Measurements from ENCODE around the gene LDAF1.
A peak's percentile ranks its signal among the peaks of the same experiment; 100 is the strongest.
"Not testable (repeated sequence)": the region's sequence is repeated elsewhere in the genome, so short reads cannot be mapped to it uniquely, and the experiment has no call there.

Gene LDAF1

DNA sequence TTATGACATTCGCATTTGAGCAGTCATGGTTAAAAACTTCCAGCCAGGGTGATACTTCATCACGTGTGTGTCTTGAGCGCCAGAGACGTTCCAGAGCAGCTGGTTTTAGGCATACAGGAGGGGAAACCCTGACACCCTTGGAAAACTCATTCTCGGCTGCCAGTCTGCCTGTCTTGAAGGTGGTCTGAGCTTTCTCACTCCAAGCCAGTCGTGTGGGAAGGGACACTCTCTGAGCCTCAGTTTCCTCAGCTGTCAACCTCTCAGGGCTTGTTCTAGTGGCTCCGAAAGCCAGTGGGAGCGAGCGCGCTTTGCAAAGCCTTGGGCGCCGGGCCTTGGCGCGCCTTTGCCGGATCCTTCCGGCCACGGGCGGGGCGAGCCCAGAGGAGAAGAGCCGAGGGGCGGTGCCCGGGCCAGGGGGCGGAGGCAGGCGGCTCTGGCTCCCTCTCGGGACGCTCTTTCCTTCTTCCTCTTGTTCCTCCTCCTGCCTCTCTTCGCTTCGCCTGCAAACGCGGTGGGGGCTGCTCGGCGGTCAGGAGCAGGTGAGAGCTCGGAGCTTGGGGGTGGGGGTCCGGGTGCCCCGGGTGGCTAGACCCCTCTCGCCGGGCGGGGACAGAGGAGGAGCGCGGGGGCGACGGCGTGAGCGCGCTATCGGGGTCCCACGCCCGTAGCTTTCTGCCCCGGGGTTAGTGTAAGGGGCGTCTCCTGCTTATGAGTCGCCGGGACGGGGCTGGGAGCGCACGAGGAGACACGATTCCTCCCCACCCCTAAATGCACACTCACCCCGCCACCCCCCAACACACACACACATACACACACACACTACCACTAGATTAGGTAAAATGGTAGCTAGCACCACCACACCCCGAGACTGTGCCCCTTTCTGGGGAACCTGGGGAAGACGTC lies at the start of gene LDAF1:
Gene LDAF1, plus strand, starts transcription at position 467 of the 903 bp plus-strand sequence. CDS start 2,509 bp downstream, outside the sequence.
- peak; percentile 59 for DNase-seq (ENCODE audit: low spot score)

DNA sequence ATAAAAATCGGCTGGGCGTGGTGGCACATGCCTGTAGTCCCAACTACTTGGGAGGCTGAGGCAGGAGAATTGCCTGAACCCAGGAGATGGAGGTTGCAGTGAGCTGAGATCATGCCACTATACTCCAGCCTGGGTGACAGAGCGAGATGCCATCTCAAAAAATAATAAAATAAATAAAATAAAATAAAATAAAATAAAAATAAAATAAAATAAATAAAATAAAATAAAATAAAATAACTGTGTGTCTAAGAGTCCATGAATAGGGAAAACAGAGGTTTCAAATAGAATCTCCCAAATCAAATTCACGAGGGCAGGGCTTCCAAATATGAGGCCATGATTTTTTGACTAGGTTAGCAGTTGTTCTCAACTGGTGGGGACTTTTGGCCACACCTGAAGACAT lies 42.9 kb upstream of the LDAF1 start:
- not testable (repeated sequence) for DNase-seq (ENCODE audit: low spot score)

DNA sequence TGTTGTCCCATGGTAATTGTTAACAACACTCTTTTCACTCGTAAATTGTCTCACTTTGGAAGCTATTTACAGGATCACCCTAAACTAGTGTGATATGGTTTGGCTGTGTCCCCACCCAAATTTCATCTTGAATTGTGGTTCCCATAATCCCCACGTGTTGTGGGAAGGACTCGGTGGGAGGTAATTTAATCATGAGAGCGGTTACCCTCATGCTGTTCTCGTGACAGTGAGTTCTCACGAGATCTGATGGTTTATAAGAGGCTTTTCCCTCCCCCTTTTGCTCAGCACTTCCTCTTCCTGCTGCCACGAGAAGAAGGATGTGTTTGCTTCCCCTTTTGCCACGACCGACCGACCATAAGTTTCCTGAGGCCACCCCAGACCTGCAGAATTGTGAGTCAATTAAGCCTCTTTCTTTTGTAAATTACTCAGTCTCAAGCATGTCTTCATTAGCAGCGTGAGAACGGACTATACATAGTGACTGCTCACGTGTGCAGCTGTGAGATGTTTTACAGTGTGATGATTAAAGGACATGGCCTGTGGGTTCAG lies 42.3 kb upstream of the LDAF1 start:
- DNase-seq (ENCODE audit: low spot score), result no peak

DNA sequence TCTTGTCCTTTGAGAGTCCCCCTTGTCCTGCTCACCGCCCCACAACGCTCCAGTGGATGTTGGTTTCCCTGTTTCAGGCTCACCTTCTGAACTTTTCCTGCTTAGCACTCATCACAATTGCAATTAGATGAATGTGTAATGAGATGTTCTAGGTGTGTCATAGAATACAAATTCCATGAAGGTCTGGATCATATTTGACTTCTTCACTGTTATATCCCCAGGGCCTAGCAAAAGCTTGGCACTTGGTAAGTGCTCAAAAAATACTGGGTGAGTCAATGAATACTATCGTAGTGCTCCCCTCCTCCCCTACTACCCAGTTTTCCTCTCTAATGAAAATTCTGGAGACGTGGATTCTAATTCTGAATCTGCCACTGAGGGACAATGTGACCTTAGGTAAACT lies 40.9 kb upstream of the LDAF1 start:
- no peak for DNase-seq (ENCODE audit: low spot score)

DNA sequence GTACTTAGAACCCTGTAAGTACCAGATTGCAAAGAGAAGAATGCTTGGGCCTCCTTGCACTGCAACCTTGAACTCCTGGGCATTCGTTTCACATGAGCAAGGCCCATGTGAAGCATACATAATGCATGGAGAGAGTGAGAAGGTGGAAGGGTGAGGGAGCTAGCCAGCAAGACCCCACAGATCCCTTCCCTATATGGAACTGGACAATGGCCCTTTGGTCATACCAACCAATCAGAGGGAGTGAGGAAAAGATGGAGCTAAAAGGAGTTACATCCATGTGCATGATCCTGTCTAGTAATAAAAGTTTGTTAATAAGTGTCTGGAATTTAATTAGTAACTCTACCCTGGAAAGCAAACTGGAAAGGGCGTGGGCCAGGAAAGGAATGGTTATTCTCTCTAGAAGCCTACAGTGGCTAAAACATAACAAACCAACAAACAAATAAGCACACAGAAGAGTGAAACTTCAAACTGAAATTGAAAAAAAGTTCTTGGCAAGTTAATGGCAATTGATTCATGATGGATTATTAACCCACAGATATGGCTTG lies 37.4 kb upstream of the LDAF1 start:
- no peak for DNase-seq (ENCODE audit: low spot score)

DNA sequence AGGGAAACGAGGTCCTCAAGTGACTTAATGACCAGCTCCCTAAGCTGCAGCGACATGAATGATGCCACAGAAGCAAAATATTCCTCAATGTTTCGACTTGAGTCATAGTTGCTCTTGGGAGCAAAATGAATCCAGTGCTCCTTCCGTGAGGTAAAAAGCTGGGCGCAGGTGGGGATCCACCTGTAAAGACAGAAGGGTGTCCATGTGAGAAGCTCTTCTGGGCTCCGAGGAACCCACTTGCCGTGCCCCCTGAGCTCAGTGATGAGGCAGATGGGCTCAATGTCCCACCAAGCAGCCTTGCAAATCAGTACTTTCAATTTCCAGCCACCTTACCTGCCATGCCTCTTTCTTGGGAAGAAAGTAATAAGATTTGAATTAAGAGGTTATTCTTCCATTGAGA lies 33.3 kb upstream of the LDAF1 start:
- no peak for DNase-seq (ENCODE audit: low spot score)

DNA sequence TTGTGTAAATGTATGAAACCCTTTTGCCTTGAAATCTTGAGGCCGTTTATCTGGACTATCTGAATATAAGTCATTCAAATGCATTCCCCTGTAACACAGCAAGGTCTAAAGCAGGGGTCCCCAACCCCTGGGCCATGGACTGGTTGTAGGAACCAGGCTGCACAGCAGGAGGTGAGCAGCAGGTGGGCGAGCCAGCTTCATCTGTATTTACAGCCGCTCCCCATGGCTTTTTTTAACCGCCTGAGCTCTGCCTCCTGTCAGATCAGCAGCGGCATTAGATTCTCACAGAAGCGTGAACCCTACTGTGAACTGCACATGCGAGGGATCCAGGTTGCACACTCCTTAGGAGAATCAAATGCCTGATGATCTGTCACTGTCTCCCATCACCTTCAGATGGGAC lies 32.0 kb upstream of the LDAF1 start:
- DNase-seq (ENCODE audit: low spot score), result no peak

DNA sequence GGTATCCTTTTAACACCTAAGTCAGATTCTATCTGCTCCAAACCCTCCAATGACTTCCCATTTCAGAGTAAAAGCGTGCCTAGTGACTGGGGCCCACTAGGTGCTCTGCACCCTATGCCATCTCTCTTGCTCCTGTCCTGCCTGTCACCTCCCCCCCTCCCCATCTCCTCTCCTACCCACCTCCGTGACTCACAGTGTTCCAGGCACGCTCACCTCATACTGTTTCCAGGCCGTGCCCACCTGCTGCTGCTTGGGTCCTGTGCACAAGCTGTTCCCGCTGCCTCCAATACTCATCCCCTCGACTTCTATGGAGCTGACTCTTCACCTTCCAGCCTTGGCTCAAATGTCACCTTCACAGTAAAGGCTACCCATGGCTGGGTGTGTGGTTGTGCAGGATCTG lies 29.5 kb upstream of the LDAF1 start:
- DNase-seq (ENCODE audit: low spot score), result no peak

DNA sequence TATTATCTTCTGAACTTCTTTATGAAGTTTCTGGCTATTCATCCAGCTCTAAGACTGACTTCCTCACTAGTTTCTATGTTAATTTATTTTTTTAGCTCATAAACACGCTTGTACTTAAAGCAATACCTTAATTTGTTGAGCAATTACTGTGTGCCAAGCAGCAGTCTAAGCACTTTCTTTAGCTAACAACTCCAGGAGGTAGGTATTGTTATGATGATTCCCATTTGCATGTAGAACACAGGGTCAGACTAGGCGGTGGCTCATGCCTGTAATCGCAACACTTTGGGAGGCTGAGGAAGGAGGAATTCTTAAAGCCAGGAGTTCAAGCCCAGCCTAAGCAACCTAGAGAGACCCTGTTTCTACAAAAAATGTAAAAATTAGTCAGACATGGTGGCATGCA lies 27.7 kb upstream of the LDAF1 start:
- no peak for DNase-seq (ENCODE audit: low spot score)

DNA sequence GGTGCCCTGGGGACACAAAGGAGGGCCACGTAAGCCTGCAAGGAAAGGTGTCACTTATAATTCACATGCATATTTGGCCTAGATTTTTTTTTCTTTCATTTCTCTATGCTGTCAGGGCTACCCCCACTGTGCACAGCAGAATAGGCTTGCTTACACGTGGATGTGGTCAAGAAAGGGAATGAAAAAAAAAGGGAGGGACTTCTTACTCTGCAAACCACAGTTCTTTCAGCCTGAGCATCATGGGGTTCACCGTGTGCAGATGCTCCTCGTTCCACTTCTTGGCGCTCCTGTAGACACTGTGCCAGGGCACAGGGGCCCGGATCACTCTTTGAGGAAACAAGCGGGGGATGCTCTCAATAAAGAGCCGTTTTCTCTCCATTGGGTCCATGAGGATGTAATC lies 24.4 kb upstream of the LDAF1 start:
- DNase-seq (ENCODE audit: low spot score), result no peak

DNA sequence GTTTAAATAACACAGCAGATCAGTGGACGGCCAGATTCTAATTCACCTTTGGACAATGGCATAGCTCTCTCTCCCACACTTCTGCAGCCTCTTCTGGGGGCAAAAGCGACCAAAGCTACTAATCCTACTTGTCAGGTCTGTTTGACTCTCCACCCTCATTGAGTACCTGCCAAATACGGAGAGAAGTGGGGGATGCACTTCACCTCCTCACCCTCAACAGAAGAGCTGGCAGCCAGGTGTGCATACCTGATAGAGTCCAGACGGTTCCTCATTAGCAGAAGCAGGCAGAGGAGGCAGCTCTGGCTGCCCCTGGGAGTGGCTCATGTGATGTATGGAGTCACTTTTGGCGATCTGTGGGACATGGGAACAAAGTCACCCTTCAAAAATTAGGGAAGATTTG lies 12.7 kb upstream of the LDAF1 start:
- no peak for DNase-seq (ENCODE audit: low spot score)

DNA sequence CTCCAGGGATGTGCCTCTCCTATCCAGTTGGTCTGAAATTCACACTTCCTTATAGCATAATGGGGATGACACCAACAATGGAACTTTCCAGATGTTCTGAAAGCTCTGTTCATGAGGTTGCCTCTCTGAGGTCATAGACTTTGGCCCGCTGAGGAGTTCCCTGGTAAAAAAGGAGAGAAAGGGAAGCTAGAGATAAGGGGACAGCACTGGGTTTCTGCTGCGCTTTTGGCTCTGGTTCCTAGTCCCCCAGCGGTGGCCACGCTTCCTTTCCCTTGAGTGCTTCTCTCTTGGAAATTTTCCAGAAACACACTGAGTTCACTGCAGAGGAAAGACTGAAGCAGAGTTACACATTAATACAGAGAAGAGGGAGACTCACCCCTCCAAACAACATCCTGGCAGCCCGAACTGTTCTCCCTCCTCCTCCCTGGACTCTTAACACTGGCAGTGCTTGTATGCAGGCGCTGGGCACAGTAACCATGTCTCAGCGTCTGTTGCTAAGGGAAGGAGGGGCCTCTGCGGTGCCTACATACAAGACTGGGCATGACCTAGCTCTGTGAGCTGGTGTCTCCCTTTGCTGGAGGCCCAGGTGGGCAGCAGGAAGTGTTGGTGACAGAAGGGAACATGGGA lies 8.0 kb upstream of the LDAF1 start, which contains the start of gene DNAH3:
Gene DNAH3, minus strand, starts transcription at position 472 of the 627 bp plus-strand sequence. CDS start 527 bp downstream, outside the sequence.
- no peak for DNase-seq (ENCODE audit: low spot score)

DNA sequence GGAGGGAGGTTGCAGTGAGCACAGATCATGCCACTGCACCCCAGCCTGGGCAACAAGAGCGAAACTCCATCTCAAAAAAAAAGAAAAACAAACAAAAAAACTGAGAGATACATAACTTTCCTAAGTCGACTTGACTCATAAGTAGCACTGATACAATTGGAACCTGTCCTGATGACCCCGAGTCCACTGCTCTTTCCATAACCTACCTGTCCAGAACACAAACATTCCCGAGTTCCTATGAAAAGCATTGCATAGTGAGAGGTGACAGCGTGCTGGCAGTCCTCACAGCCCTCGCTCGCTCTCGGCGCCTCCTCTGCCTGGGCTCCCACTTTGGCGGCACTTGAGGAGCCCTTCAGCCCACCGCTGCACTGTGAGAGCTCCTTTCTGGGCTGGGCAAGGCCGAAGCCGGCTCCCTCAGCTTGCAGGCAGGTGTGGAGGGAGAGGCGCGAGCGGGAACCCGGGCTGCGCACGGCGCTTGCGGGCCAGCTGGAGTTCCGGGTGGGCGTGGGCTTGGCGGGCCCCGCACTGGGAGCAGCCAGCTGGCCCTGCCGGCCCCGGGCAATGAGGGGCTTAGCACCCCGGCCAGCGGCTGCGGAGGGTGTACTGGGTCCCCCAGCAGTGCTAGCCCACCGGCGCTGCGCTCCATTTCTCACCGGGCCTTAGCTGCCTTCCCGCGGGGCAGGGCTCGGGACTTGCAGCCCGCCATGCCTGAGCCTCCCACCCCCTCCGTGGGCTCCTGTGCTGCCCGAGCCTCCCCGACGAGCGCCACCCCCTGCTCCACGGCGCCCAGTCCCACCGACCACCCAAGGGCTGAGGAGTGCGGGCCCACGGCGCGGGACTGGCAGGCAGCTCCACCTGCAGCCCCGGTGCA lies 6.1 kb upstream of the LDAF1 start:
- not testable (repeated sequence) for DNase-seq (ENCODE audit: low spot score)

DNA sequence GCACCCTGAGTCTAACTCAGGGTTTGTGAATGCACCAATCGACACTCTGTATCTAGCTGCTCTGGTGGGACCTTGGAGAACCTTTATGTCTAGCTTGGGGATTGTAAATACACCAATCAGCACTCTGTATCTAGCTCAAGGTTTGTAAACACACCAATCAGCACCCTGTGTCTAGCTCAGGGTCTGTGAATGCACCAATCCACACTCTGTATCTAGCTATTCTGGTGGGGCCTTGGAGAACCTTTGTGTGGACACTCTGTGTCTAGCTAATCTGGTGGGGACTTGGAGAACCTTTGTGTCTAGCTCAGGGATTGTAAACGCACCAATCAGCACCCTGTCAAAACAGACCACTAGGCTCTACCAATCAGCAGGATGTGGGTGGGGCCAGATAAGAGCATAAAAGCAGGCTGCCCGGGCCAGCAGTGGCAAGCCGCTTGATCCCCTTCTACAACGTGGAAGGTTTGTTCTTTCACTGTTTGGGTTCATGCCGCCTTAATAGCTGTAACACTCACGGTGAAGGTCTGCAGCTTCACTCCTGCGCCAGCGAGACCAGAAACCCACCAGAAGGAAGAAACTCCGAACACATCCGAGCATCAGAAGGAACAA lies 5.2 kb upstream of the LDAF1 start:
- not testable (repeated sequence) for DNase-seq (ENCODE audit: low spot score)

DNA sequence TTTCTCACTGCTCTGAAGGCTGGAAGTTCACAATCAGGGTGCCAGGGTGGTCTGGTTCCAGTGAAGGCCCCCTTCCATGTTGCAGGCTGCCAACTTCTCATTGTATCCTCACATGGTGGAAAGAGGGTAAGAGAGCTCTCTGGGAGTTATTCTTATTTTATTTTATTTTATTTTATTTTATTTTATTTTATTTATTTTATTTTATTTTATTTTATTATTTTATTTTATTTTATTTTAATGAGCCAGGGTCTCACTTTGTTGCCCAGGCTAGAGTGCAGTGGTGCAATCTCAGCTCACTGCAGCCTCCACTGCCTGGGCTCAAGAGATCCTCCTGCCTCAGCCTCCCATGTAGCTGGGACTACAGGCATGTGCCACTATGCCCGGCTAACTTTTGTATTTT lies 2.5 kb upstream of the LDAF1 start:
- not testable (repeated sequence) for DNase-seq (ENCODE audit: low spot score)

DNA sequence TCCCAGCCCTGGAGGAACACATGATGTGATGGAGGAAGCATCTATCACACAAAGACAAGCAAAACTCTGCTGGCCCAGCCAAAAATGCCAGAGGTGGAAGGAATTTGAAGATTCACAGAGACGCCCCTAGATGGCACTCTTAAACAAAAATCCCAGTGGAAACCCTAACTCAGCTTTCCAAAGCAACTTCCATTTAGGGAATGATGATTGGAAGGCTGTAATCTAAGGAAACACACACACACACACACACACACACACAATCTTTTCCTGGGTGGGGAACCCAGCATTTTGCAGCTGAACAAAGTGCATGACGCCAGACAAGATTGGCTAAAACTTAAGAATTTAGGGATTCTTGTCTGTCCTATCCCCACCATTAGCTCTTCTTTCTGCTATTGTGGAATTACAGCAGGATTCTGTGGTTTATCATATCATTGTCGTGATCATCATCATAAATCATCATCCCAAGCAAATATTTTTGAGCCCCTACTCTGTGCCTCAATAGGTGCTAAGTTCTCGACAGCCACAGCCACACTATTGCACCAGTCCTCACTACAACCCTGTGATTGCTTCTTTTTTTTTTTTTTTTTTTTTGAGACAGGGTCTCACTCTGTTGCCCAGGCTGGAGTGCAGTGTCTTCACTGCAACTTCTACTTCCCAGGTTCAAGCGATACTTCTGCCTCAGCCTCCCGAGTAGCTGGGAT lies 1.6 kb upstream of the LDAF1 start:
- DNase-seq (ENCODE audit: low spot score), result peak; percentile 61

DNA sequence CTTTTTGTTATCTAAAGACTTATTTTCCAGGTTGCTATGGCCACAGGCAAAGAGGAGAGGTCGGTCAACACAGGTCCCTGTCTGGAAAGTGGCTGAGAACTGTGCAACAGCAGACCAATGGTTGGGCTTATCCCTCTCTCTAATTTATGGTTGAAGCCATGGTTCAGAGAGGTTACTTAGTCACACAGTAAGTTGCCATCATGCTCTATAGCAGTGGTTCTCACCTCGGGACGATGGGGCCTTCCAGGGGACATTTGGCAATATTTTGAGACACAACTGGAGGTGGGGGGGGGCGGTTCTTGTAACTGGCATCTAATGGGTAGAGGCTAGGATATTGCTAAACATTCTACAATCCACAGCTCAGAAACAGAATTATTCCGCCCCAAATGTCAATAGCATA lies 842 bp upstream of the LDAF1 start:
- no peak for DNase-seq (ENCODE audit: low spot score)

DNA sequence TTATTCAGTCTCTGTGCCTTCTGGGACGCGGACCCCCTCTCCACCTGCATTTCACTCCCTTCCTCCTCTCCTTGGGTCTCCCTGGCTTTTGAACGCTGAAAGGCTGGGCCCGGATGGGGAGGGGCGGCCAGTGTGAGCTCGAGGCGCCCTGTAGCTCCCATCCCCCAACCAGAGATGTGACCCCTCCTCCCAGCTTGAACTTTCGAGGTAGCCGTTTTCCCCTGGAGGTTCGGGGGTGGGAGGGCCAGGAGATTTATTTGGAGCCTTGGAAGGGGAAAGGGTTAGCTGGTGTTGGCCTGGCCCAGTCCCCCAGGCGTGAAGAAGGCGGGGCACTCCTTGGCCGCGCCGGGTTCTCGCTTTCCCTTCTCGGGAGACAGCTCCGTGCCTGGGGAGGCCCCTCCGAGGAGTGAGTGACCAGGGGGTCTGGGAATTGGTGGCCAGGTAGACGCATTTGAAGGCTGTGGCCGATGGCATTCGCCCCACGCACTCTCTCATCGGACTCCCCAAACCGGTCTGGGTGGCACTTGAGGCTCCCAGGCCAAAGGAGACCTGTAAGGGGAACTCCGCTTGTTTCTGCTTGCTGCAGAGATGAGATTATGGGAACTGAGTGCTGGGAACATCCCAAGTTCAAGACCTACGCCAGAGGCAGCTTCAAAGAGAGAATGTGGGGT lies 942 bp downstream of the LDAF1 start:
- DNase-seq (ENCODE audit: low spot score), result no peak

DNA sequence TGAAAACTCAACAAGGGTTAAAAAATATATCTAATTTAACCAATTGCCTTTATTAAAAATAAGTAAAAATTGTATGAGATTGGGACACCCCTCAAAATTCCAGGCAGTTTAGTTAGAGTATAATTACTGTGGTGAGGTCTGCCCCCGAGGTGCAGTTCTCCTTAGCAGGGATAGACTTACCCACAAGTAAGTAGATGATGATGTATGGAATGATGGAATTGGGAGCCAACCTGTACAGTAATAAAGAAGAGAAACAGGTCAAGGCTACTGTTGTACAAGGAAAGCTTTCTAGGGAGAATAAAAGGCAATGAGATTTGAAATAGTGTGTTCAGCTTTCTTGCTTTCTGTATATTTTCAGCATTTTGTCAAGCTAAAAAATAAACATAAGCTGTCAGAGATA lies 1.8 kb downstream of the LDAF1 start:
- DNase-seq (ENCODE audit: low spot score), result no peak

DNA sequence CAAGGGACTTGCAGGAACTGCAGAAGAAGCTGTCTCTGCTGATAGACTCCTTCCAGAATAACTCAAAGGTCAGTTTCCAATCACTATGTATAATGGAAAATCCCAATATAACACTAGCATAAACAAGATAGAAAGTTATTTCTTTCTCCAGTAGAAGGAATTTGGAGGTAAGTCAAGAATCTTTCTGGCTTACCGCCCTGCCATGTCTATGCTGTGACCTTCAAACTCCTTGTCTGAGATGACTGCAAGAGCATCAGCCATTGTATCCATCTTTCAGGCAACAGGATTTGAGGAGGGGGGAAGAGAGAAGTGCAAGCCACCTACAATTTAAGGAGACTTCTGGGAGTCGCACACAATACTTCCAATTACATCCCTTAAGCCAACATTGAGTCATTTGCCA lies 2.7 kb downstream of the LDAF1 start:
- no peak for DNase-seq (ENCODE audit: low spot score)

Measured in HuH-7.5 (cell line).